ENCODE data around the gene HPCAL1.
"Not testable (repeated sequence)": the region's sequence is repeated elsewhere in the genome, so short reads cannot be mapped to it uniquely, and the experiment has no call there.

Gene HPCAL1

DNA sequence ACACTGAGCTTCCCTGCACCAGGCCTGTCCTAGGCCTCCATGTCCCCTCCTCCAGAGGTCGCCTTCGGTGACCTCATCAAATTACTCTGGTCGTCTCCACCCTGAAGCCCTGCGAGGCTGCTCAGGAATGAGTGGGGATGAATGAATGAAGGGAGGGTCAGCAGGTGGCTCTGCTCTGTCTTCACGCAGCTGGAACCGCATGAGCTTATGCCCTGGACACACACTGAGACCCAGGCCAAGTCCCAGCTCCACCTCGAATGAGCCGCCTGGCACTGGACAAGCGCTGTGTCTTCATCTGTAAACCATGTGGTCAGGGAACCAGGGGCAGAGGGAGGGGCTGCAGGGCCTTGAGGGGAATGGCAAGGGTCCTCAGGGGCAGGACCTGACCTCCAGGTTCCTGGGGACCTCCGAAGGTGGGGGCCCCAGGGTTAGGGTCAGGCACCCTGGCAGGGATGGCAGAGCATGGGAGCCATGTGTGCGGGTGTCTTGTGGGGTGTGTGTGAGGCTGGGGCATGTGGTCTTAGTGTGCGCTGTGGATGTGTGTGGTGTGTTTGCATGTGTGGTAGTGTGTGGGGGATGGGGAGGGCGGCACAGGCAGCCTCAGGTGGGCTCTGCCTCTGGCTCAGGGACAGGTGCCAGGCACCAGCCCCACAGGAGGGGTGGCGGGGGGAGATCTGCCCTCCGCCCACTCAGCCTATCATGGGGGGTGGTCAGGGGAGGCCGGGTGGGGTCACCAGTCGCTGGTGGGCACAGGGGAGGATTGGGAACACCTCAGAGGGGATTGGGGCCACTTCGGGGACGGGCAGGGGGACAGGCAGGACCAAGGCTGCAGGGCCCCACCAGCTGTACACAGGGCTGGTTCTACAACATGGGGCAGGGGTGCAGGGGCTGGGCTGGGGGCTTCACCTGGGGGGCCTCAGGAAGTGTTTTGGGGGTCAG is 131.5 kb downstream of the HPCAL1 start:
- Histone ChIP-seq H3K36me3 (replicated peaks) (peaks cover 5% of the 10 kb centered on the region), H3K9me3 (no peaks in the 10 kb centered on the region), H3K4me3 (no peak overlapping the region), H3K4me1 (no peaks in the 10 kb centered on the region), H3K27me3 (ENCODE audit: low read depth) (no peaks in the 10 kb centered on the region)
- in situ Hi-C loops (cut with MboI; ENCODE audit: low sequenced_read_pairs) = loop anchor here (10.0 kb wide), 1 partner anchor 359 kb away; no protein-coding TSS in a partner anchor
- DNase-seq (ENCODE audit: low spot score in 2 of 2) = no peak

DNA sequence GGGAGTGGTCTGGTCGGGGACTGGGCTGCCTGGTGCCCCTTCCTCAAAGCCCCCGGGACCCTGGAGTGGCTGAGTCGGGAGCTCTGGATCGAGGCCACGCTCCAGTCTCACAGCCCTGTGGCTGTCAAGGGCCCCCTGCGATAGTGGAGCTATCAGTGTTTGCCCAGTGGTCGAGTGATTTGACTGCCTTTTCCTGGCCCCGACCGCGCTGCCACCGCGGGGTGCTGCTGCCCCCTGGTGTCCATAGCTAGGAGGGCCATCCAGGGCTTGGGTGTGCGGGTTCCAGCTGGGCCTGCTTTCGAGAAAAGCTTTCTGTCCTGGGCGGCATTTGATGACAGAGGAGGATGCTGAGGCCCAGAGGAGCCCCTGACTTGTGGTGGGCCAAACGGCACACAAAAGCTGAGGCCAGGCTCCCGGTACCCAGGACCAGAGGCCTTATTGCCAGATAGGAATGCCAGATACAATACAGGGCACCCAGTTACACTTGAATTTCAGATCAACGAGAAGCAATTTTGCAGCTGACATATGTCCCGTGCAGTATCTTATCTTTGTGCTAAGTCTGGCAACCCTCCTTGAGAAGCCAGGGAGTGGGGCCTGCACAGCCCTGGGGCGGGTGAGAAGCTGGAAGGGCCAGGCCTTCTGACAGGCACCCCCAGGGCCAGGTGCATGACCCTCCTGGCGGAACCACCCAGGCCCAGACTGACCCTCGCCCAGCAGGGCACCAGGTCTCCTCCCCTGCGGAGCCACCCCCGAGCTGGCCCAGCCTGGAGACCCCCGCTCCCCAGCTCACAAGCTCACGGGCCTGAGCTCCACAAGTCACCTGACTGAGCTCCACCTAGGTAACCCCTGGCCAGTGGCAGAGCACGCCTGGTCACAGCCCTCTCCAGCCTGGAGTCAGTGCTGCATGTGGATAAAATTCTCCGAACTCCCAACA is 132.4 kb downstream of the HPCAL1 start:
- peak; percentile 64 to 88 for DNase-seq (ENCODE audit: low spot score in 2 of 2)
- in situ Hi-C loops (cut with MboI; ENCODE audit: low sequenced_read_pairs) = loop anchor here (5.0 to 10.0 kb wide), 2 partner anchors 308 to 360 kb away; no protein-coding TSS in a partner anchor
- no peaks in the 10 kb centered on the region for H3K27me3 ChIP-seq (ENCODE audit: low read depth)
- peaks cover 15% of the 10 kb centered on the region for H3K36me3 ChIP-seq (replicated peaks)
- H3K4me1 ChIP-seq = no peaks in the 10 kb centered on the region
- no peaks in the 10 kb centered on the region for H3K9me3 ChIP-seq
- no peak overlapping the region for H3K4me3 ChIP-seq

DNA sequence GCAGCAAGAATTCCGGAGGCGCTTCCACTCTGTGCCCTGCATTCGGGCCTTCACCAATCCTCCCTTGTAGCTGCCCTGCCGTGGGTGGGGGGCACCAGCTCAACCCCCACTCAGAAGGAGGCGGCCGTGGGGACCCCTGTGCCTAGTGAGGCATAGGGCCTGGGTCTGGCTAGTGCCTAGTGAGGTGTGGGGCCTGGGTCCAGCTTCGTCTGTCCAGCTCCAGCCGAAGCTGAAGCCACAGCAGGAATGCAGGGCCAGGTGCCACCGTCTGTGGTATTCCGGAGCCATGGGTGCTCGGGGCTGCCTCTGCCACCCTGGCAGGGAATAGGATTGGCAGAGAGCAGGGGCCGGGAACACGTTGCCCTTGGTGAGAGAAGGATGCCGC is 133.1 kb downstream of the HPCAL1 start:
- H3K4me3 ChIP-seq = no peak overlapping the region
- H3K36me3 ChIP-seq (replicated peaks) = peaks cover 21% of the 10 kb centered on the region
- in situ Hi-C loops (cut with MboI; ENCODE audit: low sequenced_read_pairs) = loop anchor here (5.0 to 10.0 kb wide), 2 partner anchors 309 to 361 kb away; no protein-coding TSS in a partner anchor
- H3K9me3 ChIP-seq = no peaks in the 10 kb centered on the region
- DNase-seq (ENCODE audit: low spot score in 2 of 2) = no peak
- no peaks in the 10 kb centered on the region for H3K27me3 ChIP-seq (ENCODE audit: low read depth)
- no peaks in the 10 kb centered on the region for H3K4me1 ChIP-seq

DNA sequence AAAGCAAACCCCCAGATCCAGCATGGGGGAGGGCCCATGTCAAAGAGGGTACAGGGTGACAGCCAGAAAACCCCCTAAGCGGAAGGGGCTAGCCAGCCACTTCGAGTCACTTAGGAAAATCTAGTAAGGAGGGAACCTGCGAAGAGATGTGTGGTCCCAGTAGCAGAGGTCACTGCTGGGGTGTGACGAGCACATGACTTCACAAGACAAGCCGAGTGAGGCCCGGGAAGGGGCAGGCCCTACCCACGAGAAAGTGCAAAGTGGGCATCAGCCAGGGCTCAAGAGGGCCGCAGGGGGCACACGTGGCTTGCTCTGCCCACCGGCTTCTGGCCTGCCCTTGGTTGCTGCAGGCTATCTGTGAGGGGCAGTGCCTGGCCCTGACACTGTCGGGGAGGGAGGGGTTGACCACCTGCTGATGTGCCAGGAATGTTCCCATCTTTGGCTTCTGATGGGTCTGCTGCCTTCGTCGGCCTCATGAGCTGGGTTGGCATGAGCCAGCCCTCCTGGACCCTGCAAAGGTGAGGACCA is 133.9 kb downstream of the HPCAL1 start:
- Histone ChIP-seq H3K36me3 (replicated peaks) (peaks cover 30% of the 10 kb centered on the region), H3K9me3 (no peaks in the 10 kb centered on the region), H3K27me3 (ENCODE audit: low read depth) (no peaks in the 10 kb centered on the region), H3K4me3 (no peak overlapping the region), H3K4me1 (no peaks in the 10 kb centered on the region)
- no peak for DNase-seq (ENCODE audit: low spot score in 2 of 2)
- in situ Hi-C loops (cut with MboI; ENCODE audit: low sequenced_read_pairs) = loop anchor here (5.0 to 10.0 kb wide), 2 partner anchors 309 to 362 kb away; no protein-coding TSS in a partner anchor

GRCh38 chr2:10437806-10438205 is 135.1 kb downstream of the HPCAL1 start:
- Histone ChIP-seq H3K27me3 (ENCODE audit: low read depth) (no peaks in the 10 kb centered on the region), H3K4me1 (no peaks in the 10 kb centered on the region), H3K4me3 (no peak overlapping the region), H3K36me3 (replicated peaks) (peaks cover 41% of the 10 kb centered on the region), H3K9me3 (no peaks in the 10 kb centered on the region)
- in situ Hi-C loops (cut with MboI; ENCODE audit: low sequenced_read_pairs) = loop anchor here (5.0 to 10.0 kb wide), 2 partner anchors 311 to 363 kb away; no protein-coding TSS in a partner anchor
- no peak for DNase-seq (ENCODE audit: low spot score in 2 of 2)

DNA sequence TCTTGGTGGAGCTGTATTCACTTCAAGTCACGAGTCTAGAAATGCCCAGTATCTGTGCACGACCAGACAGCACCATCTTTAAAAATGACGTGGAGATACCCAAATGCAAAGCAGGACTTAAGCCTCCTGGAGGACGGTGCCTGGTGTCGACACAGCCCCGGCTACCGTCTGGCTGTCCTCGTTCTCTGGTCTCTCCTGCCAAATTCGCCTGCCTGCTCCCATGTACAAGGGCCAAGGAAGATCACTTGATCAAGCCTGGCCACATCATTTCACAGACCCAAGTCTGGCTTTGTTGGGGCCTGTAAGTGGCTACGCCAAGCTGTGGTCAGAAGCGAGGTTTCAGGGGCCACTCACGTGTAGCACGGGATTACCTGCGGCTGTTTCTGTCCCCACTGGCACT is 136.0 kb downstream of the HPCAL1 start:
- peaks cover 50% of the 10 kb centered on the region for H3K36me3 ChIP-seq (replicated peaks)
- no peaks in the 10 kb centered on the region for H3K9me3 ChIP-seq
- H3K27me3 ChIP-seq (ENCODE audit: low read depth) = no peaks in the 10 kb centered on the region
- DNase-seq (ENCODE audit: low spot score in 2 of 2) = no peak
- in situ Hi-C loops (cut with MboI; ENCODE audit: low sequenced_read_pairs) = loop anchor here (5.0 to 10.0 kb wide), 2 partner anchors 311 to 364 kb away; no protein-coding TSS in a partner anchor
- H3K4me3 ChIP-seq = no peak overlapping the region
- no peaks in the 10 kb centered on the region for H3K4me1 ChIP-seq

DNA sequence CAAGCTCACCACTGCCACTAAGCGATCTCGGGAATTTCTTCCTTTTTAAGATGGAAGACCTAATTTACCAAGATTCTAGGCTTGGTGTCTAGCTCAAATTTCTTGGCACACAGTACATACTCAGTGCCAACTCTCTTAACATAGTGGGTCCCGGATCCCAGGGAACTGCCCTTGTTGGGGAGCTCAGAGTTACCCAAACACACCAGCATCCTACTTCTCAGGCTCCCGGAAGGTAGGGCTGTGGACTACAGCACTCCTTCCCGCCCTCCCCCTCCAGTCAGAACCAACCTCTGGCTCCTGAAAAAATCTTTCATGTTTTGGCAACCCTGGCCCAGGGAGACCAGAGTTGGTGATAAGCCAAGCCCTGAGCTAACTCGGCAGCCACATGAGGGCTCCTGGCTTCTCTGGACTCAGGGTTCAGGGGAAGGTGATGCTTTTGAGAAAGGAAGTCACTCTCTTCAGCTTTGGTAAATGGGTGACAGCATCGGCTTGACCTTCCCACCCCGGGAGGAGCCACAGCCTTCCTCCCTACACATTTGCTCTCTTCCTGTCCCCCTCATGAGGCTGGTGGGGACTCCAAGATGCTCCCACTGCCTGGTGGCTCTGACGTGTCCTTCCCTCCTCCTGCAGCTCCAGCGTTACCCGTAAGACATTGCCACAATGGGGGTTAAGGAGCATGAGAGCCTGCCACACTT is 136.6 kb downstream of the HPCAL1 start:
- DNase-seq (ENCODE audit: low spot score in 2 of 2) = no peak
- in situ Hi-C loops (cut with MboI; ENCODE audit: low sequenced_read_pairs) = loop anchor here (5.0 to 10.0 kb wide), 2 partner anchors 312 to 365 kb away; no protein-coding TSS in a partner anchor
- Histone ChIP-seq H3K4me3 (no peak overlapping the region), H3K4me1 (no peaks in the 10 kb centered on the region), H3K36me3 (replicated peaks) (peaks cover 57% of the 10 kb centered on the region), H3K9me3 (no peaks in the 10 kb centered on the region), H3K27me3 (ENCODE audit: low read depth) (no peaks in the 10 kb centered on the region)

DNA sequence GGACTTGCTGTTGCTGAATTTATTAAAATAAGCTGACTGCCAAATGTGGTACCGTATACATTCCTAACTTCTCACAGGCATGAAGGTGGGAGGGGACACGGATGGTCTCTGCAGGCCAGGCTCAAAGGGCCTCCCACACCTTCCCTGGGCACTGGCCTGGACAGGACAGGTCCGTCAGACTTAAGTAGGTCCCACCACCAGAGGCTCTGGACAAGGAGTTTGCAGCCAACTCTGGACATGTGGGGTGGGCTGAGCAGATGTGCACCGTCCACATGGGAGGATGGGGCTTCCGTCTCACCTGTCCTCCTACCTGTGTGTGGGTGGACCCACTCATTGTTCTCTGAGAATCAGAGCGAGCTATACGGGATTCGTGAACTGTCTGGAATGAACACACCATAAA is 137.3 kb downstream of the HPCAL1 start:
- Histone ChIP-seq H3K4me3 (no peak overlapping the region), H3K4me1 (peaks cover 2% of the 10 kb centered on the region), H3K9me3 (no peaks in the 10 kb centered on the region), H3K36me3 (replicated peaks) (peaks cover 63% of the 10 kb centered on the region), H3K27me3 (ENCODE audit: low read depth) (no peaks in the 10 kb centered on the region)
- no peak for DNase-seq (ENCODE audit: low spot score in 2 of 2)
- in situ Hi-C loops (cut with MboI; ENCODE audit: low sequenced_read_pairs) = loop anchor here (5.0 to 10.0 kb wide), 3 partner anchors 225 to 365 kb away; no protein-coding TSS in a partner anchor

DNA sequence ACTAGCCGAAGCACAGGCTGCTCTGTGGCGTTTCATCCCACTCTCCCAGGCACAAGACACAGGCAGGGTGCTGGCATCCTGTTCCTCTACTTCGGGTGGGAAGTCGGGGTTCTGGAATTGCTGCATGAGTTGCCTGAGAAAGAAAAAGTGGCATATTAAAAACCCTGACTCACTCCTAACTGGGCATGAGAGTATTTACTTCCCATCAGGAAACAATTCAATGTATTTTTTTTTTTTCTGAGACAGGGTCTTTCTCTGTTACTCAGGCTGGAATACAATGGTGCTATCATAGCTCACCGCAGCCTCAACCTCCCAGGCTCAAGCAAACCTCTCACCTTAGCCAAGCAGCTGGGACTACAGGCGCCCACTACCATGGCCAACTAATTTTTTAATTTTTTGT is 138.0 kb downstream of the HPCAL1 start:
- H3K4me3 ChIP-seq = no peak overlapping the region
- no peaks in the 10 kb centered on the region for H3K27me3 ChIP-seq (ENCODE audit: low read depth)
- in situ Hi-C loops (cut with MboI; ENCODE audit: low sequenced_read_pairs) = loop anchor here (10.0 kb wide), 1 partner anchor 224 kb away; no protein-coding TSS in a partner anchor
- peaks cover 8% of the 10 kb centered on the region for H3K4me1 ChIP-seq
- DNase-seq (ENCODE audit: low spot score in 2 of 2) = no peak
- no peaks in the 10 kb centered on the region for H3K9me3 ChIP-seq
- H3K36me3 ChIP-seq (replicated peaks) = peaks cover 71% of the 10 kb centered on the region

GRCh38 chr2:10441948-10442347 is 139.2 kb downstream of the HPCAL1 start:
- Histone ChIP-seq H3K4me1 (peaks cover 10% of the 10 kb centered on the region), H3K4me3 (no peak overlapping the region), H3K9me3 (no peaks in the 10 kb centered on the region), H3K36me3 (replicated peaks) (peaks cover 72% of the 10 kb centered on the region), H3K27me3 (ENCODE audit: low read depth) (no peaks in the 10 kb centered on the region)
- in situ Hi-C loops (cut with MboI; ENCODE audit: low sequenced_read_pairs) = loop anchor here (10.0 kb wide), 1 partner anchor 223 kb away; no protein-coding TSS in a partner anchor
- DNase-seq (ENCODE audit: low spot score in 2 of 2) = no peak

DNA sequence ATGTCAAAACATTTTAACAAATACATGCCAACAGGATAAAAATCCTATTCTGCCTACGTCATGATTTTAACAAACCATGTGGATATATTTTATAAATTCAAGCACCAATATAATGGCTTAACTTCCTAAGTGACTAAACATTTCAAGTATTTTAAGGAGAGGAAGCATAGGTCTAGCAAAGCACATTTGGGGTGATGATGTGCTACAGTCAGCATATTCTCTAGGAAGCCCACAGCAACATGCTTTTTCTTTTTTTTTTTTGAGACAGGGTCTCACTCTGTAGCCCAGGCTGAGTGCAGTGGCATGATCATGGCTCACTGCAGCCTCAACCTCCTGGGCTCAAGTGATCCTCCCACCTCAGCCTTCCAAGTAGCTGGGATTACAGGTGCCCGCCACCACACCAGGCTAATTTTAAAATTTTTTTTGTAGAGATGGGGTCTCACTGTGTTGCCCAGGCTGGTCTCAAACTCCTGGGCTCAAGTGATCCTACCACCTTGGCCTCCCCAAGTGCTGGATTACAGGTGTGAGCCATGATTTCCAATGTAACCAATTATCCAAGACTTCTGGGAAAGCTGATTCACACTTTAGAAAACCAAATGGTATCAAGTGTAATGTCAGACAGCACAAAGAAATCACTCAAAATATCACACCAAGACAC is 139.9 kb downstream of the HPCAL1 start:
- peaks cover 72% of the 10 kb centered on the region for H3K36me3 ChIP-seq (replicated peaks)
- in situ Hi-C loops (cut with MboI; ENCODE audit: low sequenced_read_pairs) = loop anchor here (10.0 kb wide), 1 partner anchor 222 kb away; no protein-coding TSS in a partner anchor
- not testable (repeated sequence) for DNase-seq (ENCODE audit: low spot score in 2 of 2); H3K4me1 ChIP-seq; H3K27me3 ChIP-seq (ENCODE audit: low read depth); H3K9me3 ChIP-seq; H3K4me3 ChIP-seq

DNA sequence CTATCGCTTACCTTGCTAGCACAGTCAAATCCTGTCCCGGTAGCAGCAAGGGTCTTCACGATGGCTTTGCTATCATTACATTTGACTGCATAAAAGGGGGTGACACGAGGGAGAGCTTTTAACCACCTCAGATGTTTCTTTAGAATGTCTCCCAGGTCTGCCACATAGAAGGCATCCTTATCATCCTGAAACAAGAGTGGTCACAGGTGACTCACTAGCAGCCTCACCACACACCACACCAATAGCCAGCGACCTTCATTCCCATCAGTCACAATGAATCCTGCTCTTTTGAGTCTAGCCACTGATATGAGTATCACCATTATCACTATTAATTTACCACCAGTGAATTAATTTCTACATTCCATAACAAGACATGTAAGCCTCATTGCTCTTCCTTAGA is 141.8 kb downstream of the HPCAL1 start:
- DNase-seq (ENCODE audit: low spot score in 2 of 2) = no peak
- H3K27me3 ChIP-seq (ENCODE audit: low read depth) = no peaks in the 10 kb centered on the region
- H3K4me1 ChIP-seq = peaks cover 16% of the 10 kb centered on the region
- H3K9me3 ChIP-seq = no peaks in the 10 kb centered on the region
- H3K36me3 ChIP-seq (replicated peaks) = peaks cover 64% of the 10 kb centered on the region
- H3K4me3 ChIP-seq = no peak overlapping the region
- in situ Hi-C loops (cut with MboI; ENCODE audit: low sequenced_read_pairs) = loop anchor here (10.0 kb wide), 1 partner anchor 220 kb away; no protein-coding TSS in a partner anchor
